Hair follicular keratinocyte (primary cell): ENCODE data around the gene PIEZO1. TPM values are rescaled to one million over a fixed set of nuclear protein-coding genes. Genes with fewer than 3 reads are reported as not detected.

Experiments
- total RNA-seq: library from RNA; depleted of rRNA; stranded (reverse); fragments of >200 nt; gene quantifications from 2 replicates; pipeline ENCODE4 v1.2.3, GENCODE V29; 2015

Gene PIEZO1, protein sequence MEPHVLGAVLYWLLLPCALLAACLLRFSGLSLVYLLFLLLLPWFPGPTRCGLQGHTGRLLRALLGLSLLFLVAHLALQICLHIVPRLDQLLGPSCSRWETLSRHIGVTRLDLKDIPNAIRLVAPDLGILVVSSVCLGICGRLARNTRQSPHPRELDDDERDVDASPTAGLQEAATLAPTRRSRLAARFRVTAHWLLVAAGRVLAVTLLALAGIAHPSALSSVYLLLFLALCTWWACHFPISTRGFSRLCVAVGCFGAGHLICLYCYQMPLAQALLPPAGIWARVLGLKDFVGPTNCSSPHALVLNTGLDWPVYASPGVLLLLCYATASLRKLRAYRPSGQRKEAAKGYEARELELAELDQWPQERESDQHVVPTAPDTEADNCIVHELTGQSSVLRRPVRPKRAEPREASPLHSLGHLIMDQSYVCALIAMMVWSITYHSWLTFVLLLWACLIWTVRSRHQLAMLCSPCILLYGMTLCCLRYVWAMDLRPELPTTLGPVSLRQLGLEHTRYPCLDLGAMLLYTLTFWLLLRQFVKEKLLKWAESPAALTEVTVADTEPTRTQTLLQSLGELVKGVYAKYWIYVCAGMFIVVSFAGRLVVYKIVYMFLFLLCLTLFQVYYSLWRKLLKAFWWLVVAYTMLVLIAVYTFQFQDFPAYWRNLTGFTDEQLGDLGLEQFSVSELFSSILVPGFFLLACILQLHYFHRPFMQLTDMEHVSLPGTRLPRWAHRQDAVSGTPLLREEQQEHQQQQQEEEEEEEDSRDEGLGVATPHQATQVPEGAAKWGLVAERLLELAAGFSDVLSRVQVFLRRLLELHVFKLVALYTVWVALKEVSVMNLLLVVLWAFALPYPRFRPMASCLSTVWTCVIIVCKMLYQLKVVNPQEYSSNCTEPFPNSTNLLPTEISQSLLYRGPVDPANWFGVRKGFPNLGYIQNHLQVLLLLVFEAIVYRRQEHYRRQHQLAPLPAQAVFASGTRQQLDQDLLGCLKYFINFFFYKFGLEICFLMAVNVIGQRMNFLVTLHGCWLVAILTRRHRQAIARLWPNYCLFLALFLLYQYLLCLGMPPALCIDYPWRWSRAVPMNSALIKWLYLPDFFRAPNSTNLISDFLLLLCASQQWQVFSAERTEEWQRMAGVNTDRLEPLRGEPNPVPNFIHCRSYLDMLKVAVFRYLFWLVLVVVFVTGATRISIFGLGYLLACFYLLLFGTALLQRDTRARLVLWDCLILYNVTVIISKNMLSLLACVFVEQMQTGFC (N-terminal part only)
- 167 and 172 TPM in 2 replicates for total RNA-seq

DNA sequence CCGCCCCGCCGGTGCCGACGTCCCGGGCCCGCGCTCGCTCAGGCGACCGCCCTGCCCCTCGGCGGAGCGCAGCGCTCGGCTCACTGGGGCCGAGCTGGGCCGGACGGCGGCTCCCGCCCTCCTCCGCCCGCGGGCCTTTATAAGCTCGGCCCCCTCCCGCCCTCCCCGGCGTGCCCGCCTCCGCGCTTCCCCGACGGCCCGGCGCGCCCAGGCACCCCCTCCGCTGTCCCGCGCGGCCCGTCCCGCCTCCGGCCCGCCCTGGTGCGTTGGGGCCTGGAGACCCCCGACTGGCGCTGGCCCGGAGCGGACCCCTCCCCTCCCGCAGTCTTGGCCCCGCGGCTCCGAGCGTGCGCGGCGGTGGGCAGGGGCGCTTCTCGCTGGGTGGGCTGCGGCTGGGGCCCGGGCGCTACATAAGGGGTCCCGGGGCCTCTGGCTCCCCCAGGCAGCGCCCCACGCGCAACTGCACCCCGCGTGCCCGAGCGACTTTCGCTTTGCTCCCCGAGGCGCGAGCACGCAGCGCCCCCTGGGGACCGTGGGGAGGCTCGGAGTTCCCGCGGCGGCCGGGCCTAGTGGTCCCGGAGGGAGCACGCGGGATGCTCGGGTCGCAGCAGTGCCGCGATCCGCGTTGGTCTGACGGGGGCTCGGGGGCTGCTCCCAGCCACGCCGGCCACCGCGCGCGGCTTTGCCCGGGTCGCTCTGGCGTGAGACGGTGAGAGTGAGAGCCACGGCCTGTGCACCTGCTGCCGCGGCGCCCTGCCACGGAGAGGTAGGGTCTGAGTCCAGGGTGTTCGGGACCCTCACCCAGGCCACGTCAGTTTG is at the start of gene PIEZO1:
TSS of gene PIEZO1 (minus strand) at position 115 of the 819 bp plus-strand sequence. CDS start 256 bp downstream, outside the sequence.

DNA sequence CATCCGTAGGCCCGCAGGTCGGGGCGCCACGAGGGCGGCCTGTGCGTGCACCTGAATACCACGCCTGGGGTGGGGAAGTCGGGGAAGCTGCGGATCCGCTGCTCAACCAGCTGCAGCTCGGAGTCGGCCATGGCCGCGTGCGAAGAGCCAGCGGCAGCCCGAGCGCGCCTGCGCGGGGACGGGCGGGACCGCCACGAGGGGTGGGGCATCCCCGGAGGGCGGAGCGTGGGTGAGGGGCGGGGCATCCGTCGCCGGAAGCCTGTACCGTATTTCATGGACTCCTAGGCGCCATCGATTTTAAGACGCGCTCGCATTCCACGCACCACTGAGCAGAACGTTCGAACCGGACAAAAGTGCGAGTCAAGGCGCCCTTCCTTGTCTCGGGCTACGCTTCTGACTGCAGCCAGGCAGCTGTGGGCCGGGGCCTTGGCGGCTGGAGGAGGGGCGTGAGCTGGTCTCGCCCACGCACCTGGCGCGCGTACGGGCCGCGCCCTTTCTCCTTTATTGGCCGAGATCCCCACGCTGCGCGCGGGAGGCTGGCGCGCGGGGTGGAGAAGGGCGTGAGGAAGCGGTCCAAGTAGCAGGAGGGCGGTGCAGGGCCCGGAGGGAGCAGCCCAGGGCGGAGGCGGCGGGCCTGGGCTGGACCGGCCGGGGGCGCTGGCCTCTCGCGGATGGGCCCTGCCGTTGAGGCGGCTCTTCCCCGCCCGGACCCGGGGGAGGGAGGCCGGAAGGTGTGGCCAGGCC is 26.9 kb upstream of the PIEZO1 start, which contains the start of gene APRT:
TSS of gene APRT (minus strand) at position 160 of the 744 bp plus-strand sequence. CDS start at position 131, 29 bp downstream.

DNA sequence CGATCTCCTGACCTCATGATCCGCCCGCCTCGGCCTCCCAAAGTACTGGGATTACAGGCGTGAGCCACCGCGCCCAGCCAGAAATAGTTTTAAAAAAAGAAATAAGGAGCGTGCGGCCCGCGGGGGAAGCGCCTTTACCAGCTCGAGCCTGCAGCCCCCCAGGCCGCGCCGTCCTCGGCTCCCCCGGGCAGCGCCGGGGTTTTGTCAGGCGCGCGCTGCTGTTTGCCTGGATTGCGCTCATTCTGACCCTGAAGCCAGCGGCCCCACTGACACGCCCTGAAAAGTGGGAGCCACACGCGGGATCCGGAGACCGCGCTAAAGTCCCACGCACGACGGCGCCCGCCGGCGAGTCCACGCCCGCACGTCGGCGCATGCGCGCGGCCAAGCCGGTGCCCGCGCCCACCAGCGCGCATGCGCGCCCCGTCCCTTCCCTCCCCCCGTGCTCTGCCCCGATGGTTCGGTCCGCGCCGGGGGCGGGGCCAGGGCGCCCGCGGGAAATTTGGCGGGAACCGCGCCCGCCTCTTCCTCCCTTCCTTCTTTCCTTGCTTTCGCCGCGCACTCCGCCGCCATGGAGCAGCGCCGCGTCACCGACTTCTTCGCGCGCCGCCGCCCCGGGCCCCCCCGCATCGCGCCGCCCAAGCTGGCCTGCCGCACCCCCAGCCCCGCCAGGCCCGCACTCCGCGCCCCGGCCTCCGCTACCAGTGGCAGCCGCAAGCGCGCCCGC is 18.4 kb upstream of the PIEZO1 start, which contains the start of gene CDT1:
TSS of gene CDT1 (plus strand) at position 526 of the 724 bp plus-strand sequence. CDS start at position 569, 43 bp downstream.

DNA sequence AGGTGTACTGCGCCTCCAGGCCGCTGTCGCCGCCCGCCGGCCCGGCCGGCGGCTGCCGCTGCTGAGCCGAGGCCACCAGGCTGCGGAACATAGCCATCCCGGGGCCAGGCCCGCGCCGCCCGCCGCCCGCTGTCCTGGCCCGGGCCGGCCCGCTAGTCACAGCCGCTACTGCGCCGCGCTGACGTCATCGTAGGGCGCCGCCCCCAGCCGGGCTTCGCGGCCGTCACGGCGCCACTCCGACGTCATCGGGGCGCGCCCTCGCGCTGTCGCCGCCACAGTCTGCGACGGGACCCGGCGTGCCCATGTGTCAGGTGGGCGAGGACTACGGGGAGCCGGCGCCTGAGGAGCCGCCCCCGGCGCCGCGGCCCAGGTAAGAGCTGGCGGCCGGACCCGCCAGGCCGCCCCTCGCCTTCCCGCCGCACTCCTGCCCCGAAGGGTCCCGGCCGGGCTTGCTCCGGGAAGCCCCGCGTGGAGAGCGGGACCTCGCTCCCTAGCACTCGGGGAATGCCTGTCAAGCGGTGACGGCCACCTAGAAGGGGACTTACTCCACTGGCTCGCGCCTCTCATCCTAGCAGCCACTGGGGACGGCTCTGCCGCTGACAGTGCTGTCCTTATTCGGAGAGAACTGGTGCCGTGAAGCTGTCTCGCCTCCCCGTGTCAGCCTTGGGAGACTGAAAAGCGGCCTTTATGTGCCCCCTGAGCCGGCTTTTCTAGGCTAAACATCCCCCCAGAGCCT is 78.6 kb downstream of the PIEZO1 start, which contains the start of the genes CTU2 and RNF166:
TSS of gene CTU2 (plus strand) at position 275 of the 736 bp plus-strand sequence. CDS start at position 303, 28 bp downstream.
TSS of gene RNF166 (minus strand) at position 180 of the 736 bp plus-strand sequence. CDS start at position 97, 83 bp downstream.

DNA sequence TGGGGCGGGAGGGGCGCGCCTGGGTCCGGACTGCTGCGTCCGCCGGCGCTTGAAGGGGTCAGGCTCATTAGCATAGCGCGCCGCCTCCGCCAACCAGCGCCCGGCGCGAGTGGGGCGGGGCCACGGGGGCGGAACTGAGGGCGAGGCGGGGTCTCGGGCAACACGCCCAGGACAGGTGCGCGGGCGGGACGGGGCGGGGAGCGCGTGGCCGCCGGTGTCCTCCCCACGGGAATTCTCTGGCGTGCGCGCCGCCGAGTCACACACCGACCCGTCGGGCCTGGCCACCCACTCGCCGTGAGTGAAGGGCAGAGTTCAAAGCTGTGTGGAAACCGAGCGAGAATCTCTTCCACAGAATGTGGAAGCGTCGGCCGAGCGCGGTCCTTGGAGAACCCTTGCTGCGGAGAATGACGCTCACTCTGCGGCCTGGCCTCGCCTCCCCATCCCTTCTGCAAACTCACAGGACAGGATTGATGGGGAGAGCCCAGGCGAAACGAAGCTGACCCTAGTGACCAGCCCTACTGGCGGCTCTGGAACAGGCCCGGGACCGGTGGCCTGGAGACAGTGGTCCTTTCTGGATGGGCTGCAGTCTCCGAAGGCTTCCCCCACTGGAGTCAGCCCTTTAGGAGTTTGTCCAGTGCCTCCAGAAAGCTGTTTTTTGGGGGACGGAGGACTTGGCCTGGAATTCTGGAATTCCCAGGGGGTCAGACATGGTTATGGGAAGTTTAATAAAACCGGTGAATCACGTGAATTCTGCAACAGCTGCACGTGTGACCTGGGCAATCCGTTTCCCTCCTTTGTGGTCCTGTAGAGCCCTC is 98.4 kb downstream of the PIEZO1 start, which contains the start of gene SNAI3:
TSS of gene SNAI3 (minus strand) at position 69 of the 815 bp plus-strand sequence. CDS start 101 bp downstream, outside the sequence.

Other genes with a start within 250 kb of the PIEZO1 start
- 9.9 and 17.0 TPM in 2 replicates for gene ZC3H18, start 214.8 kb downstream of the PIEZO1 start, total RNA-seq
- not detected in 2 replicates for gene IL17C, start 146.6 kb downstream of the PIEZO1 start, total RNA-seq
- gene CYBA, start 134.2 kb downstream of the PIEZO1 start, total RNA-seq: 88.1 and 94.3 TPM in 2 replicates
- gene MVD, start 122.1 kb downstream of the PIEZO1 start, total RNA-seq: 238 and 321 TPM in 2 replicates
- gene SNAI3, start 98.7 kb downstream of the PIEZO1 start, total RNA-seq: 0.57 TPM in 1 of 2 replicates, not detected in the other
- gene RNF166, start 78.8 kb downstream of the PIEZO1 start, total RNA-seq: 10.5 and 12.8 TPM in 2 replicates
- gene CTU2, start 78.7 kb downstream of the PIEZO1 start, total RNA-seq: 11.0 and 24.8 TPM in 2 replicates
- gene CDT1, start 18.6 kb upstream of the PIEZO1 start, total RNA-seq: 19.9 and 44.1 TPM in 2 replicates
- gene APRT, start 26.7 kb upstream of the PIEZO1 start, total RNA-seq: 209 and 236 TPM in 2 replicates
- gene GALNS, start 71.7 kb upstream of the PIEZO1 start, total RNA-seq: 18.2 and 23.8 TPM in 2 replicates
- gene TRAPPC2L, start 71.9 kb upstream of the PIEZO1 start, total RNA-seq: 33.3 and 50.0 TPM in 2 replicates
- gene PABPN1L, start 81.4 kb upstream of the PIEZO1 start, total RNA-seq: not detected in 2 replicates
- 0.11 and 0.23 TPM in 2 replicates for gene CBFA2T3, start 192.0 kb upstream of the PIEZO1 start, total RNA-seq